Measurements from ENCODE around the gene ZNHIT6. TPM values are rescaled to one million over a fixed set of nuclear protein-coding genes. Genes with fewer than 3 reads are reported as not detected.

Gene ZNHIT6
- total RNA-seq, 1 donor from 2014 or later, result 12.9 TPM

DNA sequence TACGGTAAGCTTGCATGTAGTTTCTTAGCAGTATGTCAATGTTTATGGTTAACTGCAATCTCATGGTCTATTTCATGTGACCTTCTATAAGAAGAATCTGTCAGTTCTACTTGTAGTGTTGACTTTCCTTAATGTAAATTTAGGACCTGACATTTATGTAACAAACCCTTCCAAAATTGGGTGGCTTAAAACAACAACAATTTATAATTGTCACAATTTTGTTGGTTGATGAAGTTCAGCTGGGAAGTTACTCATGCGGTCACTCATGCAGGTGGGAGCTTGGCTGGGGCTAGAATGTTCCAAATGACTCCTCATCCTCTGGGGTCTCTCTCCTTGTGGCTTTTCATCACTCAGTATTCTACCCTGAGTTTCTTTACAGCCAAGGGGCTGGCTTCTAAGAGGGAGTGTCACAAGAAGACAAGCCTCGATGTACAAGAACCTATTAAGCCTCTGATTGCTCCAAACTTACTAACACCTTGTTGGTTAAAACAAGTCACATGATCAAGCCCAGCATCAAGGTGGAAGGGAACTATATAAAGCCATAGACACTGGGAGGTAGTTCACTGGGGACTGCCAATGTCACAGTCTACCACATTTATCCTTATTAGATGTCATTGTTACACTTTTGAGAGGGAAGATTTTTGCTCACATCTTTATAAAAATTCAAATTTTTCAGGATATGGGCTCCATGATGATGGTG is 103.8 kb downstream of the ZNHIT6 start:
- DNase-seq (no peak), ATAC-seq (no peak)
- no peaks in the 10 kb centered on the region for H3K36me3 ChIP-seq
- no peaks in the 10 kb centered on the region for H3K27me3 ChIP-seq
- intact Hi-C loops (cut with DNase I), result no loop called here
- no peaks in the 10 kb centered on the region for H3K9me3 ChIP-seq
- TF ChIP-seq CTCF (IDR thresholded peaks at IDR 0.05), result no peak
- no peak overlapping the region for H3K27ac ChIP-seq
- H3K4me1 ChIP-seq, result no peaks in the 10 kb centered on the region
- no peak overlapping the region for H3K4me3 ChIP-seq

DNA sequence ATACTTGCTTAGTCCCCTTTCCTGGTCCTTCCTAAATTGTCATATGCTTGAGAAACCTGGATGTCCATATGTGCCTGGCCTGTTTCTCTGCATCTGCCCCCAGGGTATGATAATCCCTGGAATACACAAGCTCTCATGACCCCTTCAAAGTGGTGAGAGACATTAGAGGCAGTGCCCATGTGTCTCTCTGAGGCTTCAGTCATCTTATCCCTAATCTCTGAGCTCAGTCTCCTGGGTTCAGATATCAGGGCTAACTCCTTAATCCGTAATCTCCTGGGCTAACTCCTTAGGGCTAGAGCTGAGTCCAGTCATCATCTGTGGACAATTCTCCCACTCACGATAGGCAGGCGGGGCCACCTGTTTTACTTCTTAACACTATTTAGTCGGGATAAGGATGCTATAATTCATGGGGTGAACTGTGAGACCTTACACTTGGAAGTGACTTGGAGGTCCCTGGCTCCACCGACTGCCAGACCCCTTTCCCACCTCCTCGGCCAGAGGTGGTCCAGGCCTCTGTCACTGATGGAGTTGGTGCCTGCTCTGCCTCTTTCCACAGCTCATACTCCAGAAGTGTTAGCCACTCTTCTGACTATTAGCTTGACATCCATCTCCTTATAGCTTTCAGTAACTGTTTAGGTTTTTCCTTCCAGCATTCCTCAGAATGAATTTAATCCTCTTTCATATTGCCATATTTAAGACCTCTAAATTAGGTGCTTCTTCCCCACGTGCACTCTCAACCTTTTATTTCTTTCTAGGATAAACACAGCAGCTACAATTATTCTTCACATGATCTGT is 105.0 kb downstream of the ZNHIT6 start:
- TF ChIP-seq CTCF (IDR thresholded peaks at IDR 0.05), result no peak
- H3K36me3 ChIP-seq, result no peaks in the 10 kb centered on the region
- ATAC-seq (no peak), DNase-seq (no peak)
- no peaks in the 10 kb centered on the region for H3K27me3 ChIP-seq
- no peak overlapping the region for H3K27ac ChIP-seq
- no peaks in the 10 kb centered on the region for H3K9me3 ChIP-seq
- intact Hi-C loops (cut with DNase I), result no loop called here
- H3K4me3 ChIP-seq, result no peak overlapping the region
- no peaks in the 10 kb centered on the region for H3K4me1 ChIP-seq

GRCh38 chr1:85602571-85602970 is 105.7 kb downstream of the ZNHIT6 start:
- no peak for TF ChIP-seq CTCF (IDR thresholded peaks at IDR 0.05)
- no peaks in the 10 kb centered on the region for H3K36me3 ChIP-seq
- H3K4me1 ChIP-seq, result no peaks in the 10 kb centered on the region
- DNase-seq (no peak), ATAC-seq (no peak)
- H3K27me3 ChIP-seq, result no peaks in the 10 kb centered on the region
- H3K9me3 ChIP-seq, result no peaks in the 10 kb centered on the region
- H3K4me3 ChIP-seq, result no peak overlapping the region
- no peak overlapping the region for H3K27ac ChIP-seq
- intact Hi-C loops (cut with DNase I), result no loop called here

DNA sequence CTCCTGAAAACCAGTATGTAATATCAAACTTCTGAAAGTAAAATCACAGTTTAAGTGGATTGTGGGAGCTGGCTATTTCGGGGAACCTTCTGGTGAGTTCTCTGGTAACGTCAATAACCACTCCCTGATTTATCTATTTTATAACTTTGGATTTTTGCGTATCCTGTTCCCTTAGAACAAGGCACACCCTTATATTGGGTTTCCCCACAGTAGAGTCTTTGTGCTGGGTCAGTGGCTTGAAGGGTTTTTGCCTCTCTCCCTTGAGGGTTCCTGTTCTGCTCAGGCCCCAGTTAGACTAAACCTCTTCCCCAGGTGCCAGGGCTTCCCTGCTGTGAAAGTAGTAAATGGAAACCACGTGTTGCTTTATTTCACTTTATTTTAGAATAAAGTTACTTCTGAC is 106.3 kb downstream of the ZNHIT6 start:
- no peak for DNase-seq
- no peak for TF ChIP-seq CTCF (IDR thresholded peaks at IDR 0.05)

DNA sequence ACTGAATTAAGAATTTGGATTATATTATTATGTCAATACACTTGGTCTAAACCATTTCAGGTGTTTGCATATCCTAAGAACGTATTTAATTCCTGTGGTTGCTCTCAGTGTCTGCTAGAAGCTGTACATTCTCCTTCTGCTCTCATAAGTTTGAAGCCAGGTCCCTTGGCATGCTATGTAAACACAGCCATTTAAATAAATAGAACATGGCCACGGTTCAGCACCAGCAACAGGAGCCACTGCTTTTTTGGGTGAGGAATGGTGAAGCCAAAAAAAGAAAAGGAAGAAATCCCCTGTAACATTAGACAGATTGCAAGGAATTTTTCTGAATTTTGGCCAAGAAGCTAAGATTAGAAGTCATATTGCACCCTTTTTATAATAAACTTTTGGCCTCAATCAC is 108.6 kb downstream of the ZNHIT6 start:
- Histone ChIP-seq H3K27ac (no peak overlapping the region), H3K4me3 (no peak overlapping the region), H3K36me3 (no peaks in the 10 kb centered on the region), H3K27me3 (no peaks in the 10 kb centered on the region), H3K9me3 (no peaks in the 10 kb centered on the region), H3K4me1 (no peaks in the 10 kb centered on the region)
- TF ChIP-seq CTCF (IDR thresholded peaks at IDR 0.05), result no peak
- DNase-seq, result no peak
- ATAC-seq, result no peak
- intact Hi-C loops (cut with DNase I), result no loop called here

More for the DNA sequence above, 106.3 kb downstream of the ZNHIT6 start:
- H3K9me3 ChIP-seq, result no peaks in the 10 kb centered on the region
- intact Hi-C loops (cut with DNase I), result no loop called here
- no peak for ATAC-seq
- H3K4me1 ChIP-seq, result no peaks in the 10 kb centered on the region
- H3K27me3 ChIP-seq, result no peaks in the 10 kb centered on the region
- no peak overlapping the region for H3K4me3 ChIP-seq
- no peaks in the 10 kb centered on the region for H3K36me3 ChIP-seq
- H3K27ac ChIP-seq, result no peak overlapping the region

Other genes starting within 250 kb of the ZNHIT6 start
- 51.3 TPM for gene DDAH1, start 243.3 kb downstream of the ZNHIT6 start, total RNA-seq
- gene CCN1, start 127.7 kb downstream of the ZNHIT6 start, total RNA-seq, result 120 TPM

All from upper lobe of right lung (tissue), 1 donor.